Measurements from ENCODE around the gene SLC8A1.

SLC8A1 gene

GRCh38 chr2:40348665-40349064 lies 103.2 kb downstream of the SLC8A1 start:
- DNase-seq, result no peak

GRCh38 chr2:40348038-40348437 lies 103.9 kb downstream of the SLC8A1 start:
- DNase-seq, result no peak

DNA sequence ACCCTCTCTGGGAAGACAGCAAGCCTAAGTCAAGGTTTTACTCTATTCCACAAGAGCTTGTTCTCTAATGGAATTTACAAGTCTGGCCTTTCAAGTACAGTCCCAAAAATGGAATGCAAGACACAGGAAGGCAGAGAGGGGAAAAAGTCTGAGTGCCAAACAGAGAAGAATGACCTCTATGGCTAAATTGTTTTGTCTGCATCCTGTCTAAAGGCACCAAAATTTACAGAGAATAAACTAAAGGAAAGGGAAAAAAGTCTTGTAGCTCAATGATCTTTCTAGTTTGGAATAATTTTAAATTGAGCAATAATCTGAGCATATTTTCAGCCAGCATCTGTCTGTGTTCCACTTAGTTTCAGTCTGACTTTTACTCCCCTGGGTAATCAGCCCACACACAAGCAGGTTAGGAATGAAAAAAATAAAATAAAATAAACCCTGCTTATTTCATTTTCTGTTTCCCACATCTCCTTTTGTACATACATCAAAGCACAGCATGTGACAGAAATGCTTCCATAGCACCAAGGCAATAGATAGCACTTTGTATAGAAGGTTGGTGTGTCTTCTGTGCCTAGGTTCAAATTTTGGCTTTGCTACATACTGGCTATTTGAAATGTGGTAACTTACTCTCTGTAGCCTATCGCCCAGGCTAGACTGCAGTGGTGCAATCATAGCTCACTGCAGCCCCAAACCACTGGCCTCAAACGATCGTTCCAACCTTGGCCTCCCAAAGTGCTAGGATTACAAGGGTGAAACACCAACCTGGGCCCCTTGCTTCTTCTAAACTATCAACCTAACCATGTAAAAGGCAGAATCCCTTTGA lies 105.1 kb downstream of the SLC8A1 start:
- no peak for DNase-seq

GRCh38 chr2:40344364-40344763 lies 107.5 kb downstream of the SLC8A1 start:
- no peak for DNase-seq

DNA sequence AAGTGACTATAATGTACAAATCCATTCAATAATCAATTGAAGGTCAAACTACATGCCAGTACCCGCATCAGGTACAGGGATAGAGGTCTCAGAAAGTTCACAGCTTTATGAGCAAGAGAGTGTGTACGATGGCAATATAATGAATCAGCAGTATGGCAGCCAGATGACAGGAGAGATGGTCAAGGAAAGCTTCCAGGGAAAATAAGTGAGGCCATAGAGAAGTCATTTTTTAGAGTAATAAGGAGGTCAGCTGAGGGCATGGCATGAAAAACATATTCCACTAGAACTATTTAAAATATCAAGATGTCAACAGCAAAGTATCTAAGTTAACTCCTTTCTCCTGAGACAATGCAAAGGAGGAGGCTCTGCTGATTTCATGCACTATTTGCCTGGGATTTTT lies 108.0 kb downstream of the SLC8A1 start:
- DNase-seq, result no peak

DNA sequence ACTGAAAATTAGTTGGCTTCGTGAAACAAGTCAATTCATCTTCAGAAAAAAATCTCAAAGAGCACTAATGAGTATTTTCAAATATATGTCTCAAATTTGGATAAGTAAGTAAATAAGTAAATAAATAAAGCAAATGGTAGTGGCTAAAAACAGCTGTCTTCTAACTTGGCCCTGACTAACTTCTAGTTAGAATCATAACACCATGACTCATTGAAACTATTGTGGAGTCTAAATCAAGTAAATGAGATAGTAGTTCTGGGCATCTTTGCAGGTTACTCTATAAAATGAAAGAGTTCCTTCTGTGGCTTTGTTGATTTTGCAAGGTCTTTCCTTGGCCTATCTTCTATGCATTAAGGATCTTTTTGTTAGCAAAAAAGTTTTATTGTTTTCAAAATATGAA lies 110.7 kb downstream of the SLC8A1 start:
- no peak for DNase-seq

DNA sequence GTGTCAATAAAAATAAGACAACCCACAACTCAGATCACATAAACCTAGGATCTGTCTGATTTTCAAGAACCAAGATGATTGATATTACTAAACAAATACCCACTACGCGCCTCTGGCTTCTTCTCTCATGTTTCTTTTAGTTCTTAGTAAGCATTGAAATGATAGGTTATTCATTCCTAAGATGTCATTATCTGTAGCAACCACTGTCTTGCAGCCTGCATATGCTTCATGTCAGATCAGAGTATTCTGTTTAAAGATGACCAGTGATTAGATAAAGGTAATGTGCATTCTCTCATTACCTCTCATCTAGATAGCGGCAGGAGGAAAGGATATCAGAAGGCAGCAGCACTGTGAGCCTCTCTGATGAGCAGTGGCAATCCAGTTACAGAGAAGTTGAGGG lies 112.9 kb downstream of the SLC8A1 start:
- no peak for DNase-seq

DNA sequence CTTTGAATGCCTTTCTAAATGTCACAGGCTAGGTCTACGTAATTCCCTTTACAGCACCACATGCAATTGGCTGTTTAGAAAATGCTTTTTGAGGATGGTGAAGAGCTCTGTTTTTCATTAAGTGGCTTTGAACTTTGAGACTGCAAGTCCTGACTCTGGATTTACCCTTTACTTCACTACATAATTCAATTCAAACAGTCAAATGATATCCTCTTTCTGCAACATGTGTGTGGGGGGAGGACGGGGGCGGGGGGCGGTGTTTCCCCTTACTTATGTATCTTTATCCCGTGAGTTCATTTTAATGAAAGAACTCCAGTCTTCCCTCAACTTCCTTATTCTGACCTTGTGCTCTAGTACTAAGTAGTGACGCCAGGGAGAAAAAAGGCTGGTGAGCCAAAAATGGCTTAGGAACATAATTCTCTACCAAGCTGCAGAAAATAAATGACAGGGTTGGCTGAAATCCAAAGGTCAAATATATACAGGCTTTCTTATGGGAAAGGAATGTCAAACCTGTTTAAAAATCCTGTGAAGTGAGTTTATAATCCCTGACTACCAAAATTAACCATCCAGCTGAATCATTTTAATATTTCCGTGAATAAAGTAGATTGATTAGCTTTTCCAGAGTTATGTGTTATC lies 119.6 kb downstream of the SLC8A1 start:
- DNase-seq, result no peak

DNA sequence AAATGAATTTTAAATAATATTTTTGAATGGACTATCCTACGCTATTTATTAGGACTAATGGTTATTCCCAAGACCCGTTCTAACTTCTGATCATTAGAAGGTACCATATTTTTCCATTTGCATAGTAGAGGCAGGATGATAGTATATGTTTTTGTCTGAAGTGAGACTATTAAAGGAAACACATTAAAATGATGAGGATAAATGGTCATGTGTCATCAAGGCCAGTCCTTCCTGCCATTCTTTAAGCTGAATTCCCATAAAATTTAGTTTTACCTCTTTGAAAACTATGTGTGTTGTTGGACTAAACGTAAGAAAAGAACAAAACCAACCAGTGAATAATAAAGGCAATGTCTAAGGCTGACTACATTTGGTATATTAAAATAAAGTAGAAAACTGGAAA lies 121.8 kb downstream of the SLC8A1 start:
- DNase-seq, result no peak

DNA sequence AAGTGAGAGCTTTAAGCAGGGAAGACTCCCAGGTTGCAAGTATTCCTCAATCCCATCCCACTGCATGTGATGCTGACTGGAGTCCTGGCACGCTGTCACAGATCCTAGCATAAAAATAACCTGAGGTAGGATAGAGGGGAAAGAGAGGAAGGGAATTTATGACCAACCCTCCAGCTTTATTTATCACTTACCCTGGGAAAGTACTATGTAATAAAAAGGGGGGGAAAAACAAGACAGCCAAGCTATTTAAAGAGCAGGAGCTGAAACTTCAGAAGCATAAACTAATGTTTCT lies 122.2 kb downstream of the SLC8A1 start:
- DNase-seq, result no peak

- no peak for DNase-seq
Measured at GRCh38 chr2:40325116-40325515, 126.8 kb downstream of the SLC8A1 start.

GRCh38 chr2:40324656-40325055 lies 127.2 kb downstream of the SLC8A1 start:
- no peak for DNase-seq

DNA sequence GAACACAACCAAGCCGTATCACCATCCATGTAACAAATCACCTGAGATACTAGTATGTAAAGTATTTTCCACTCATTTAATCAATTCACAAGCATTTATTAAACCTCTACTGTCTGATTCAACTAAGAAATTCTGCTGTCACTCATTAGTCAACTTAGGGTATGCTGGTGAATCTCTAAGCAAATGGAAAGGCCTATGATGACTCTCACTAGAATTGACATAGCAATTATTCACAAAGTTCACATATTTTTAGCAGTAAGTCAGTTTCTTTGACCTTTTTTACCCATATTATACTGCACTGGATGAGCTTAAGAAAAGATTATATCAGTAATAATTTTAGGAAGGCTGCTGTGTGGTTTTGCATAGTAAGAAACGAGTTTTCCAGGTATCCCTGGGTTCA lies 130.1 kb downstream of the SLC8A1 start:
- no peak for DNase-seq

DNA sequence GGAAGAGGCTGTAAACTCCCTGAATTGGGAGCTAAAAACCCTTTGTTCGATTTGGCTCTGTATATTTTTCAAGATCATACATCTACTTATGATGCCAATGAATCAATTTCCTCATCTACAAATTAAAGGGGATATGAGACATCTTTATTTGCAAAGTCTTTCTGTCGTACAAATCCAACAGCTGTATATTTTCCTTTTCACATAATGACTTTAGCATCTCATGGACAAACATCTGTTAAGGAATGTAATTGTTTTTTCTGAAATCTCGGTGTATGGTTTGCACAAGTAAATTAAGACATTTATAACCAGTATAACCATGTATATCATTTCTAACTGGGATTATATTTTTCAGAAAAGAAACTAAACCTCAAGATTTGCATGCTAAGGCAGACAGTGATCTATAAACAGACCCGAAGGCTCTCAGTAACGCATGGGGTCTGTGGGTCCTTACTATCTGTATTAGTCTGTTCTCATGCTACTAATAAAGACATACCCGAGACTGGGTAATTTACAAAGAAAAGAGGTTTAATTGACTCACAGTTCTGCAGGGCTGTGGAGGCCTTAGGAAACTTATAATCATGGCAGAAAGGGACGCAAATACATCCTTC lies 130.8 kb downstream of the SLC8A1 start:
- no peak for DNase-seq

GRCh38 chr2:40318921-40319320 lies 133.0 kb downstream of the SLC8A1 start:
- no peak for DNase-seq

DNA sequence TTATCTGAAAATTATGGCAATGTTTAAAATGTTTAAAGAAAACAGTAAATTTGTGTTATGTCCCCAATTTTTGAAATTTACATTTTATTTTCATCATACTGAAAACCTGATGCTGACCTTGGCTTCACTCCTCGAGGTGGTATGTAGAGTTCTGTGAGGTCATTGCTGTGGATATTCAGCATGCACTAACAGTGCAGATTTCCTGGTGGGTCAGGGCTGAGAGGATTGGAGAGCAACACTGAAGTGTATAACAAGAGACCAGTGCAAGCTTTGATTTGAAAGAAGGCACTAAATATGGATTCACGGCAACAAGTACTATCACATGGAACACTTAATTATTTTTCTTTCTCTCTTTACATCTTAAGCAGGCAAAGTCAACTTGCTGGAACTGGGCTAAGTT lies 134.1 kb downstream of the SLC8A1 start:
- DNase-seq, result no peak

- DNase-seq, result no peak
Measured at GRCh38 chr2:40317046-40317445, 134.8 kb downstream of the SLC8A1 start.

DNA sequence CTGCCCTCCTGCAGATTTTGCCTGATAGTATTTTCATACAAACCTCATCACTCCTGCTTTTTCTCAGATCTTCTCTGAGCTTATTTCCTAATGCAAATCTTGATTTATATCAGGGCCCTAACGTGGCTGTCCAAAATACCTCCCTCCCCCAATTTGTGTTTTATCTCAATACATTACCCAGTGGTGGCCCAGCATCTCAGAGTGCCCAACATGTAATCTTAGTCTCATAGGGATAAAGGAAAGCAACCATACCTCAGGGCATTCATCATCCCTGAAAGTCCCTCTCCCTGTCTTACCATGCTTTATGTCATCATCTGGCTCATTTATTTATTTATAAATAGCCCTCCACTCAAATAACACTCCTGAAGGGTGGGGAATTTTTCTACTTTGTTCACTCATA lies 135.3 kb downstream of the SLC8A1 start:
- DNase-seq, result no peak

DNA sequence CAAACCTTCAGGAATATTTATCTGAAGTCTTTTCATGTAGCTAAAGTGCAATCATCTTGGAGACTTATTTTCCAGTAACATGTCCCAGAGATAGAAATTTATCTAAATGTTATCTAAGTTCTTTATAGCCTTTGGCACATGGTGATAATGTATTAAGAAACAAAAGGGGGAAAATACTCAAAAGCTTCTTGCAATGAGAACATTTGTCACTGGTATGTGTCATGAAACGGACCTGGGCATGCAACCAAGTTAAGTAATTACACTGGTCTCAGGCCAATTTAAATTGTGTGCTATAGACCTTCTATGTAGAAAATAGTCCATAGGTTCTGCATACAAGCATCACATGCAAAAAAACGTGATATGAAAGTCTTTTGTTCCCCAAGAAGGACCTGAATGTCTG lies 136.2 kb downstream of the SLC8A1 start:
- no peak for DNase-seq

DNA sequence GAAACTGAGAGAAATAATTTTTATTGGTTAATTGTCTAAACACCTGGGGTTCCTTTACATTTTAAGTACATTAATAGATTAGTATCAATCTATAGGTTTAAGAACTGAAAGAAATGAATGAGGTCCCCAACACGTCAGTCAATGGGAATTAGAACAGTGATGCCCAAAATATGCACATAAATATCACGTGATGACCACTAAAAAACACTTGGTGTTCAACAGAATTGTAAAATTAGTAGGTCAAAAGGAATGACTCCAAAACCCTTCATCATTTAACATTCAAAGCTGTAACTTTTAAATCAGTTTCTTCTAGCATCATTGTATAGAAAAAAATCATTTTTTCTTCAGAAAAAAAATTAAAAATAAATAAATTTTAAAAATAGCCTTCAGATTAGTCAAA lies 140.9 kb downstream of the SLC8A1 start:
- no peak for DNase-seq

DNA sequence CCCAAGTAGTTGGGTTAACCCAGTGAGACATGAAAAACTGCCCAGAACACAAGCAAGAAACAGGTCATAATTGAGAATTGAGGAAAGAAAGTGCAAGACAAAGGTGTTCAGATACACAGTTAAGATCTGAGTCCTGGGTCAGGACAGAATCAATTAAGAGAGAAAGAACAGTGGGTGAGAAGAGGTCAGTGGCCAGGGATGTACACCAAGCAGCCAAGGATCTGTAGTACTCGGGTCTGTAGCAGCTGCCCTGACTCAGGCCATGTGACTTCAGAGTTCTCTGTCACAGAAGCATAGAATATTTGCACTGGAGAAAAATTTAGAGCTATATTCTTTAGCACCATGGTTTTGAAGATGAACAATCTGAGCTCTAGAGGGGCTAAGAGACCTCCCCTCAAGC lies 141.6 kb downstream of the SLC8A1 start:
- DNase-seq, result no peak

DNA sequence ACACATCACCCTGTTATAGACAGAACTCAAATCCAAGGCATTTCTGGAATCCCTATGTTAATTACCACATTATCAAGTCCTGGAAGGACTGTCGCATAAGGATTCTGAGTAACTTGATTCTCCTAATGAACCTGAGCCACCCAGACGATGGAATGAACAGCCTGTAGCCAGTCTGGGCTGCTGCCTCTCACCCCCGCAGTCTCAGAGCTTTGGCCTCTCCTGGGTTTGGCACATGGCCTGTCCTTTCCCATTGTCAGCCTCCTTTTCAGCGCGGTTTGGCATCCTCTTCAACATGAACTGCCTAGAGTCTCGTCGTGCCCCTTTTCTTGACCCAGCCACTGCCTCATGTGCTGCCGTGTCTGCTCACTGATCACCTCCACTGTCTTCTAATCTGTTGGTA lies 147.6 kb downstream of the SLC8A1 start:
- no peak for DNase-seq

- DNase-seq, result no peak
Measured at GRCh38 chr2:40303746-40304145, 148.1 kb downstream of the SLC8A1 start.

- DNase-seq, result no peak
Measured at GRCh38 chr2:40302751-40303325, 149.1 kb downstream of the SLC8A1 start.

Measured in CD4-positive, alpha-beta T cell treated with Interleukin-4 for 4 hours (primary cell).